Ishikawa (cell line): ENCODE data around the gene PZP.

Source experiments
- CEBPB ChIP-seq: IDR thresholded peaks from 2 replicates; pipeline ENCODE4 v1.6.1; 2012
- EP300 ChIP-seq: IDR thresholded peaks from 2 replicates; pipeline ENCODE4 v1.6.1; 2012; ENCODE audit warnings: borderline replicate concordance
- FOXM1 ChIP-seq: IDR thresholded peaks from 2 replicates; pipeline ENCODE4 v1.6.1; 2012; ENCODE audit warnings: low read depth, borderline replicate concordance
- MAX ChIP-seq: IDR thresholded peaks from 2 replicates; pipeline ENCODE4 v1.6.1; 2012
- NFIC ChIP-seq: IDR thresholded peaks from 2 replicates; pipeline ENCODE4 v1.6.1; 2012
- RAD21 ChIP-seq: IDR thresholded peaks from 2 replicates; pipeline ENCODE4 v1.6.1; 2012; ENCODE audit warnings: low read depth
- TAF1 ChIP-seq: IDR thresholded peaks from 2 replicates; pipeline ENCODE4 v1.6.1; 2012; ENCODE audit warnings: low read depth, mild to moderate bottlenecking
- USF1 ChIP-seq: IDR thresholded peaks from 2 replicates; pipeline ENCODE4 v1.6.1; 2012

PZP gene

GRCh38 chr12:9099552-9100190 lies 108.5 kb downstream of the PZP start:
- TF ChIP-seq EP300 (no peak), FOXM1 (no peak), CEBPB (no peak), USF1 (no peak), NFIC (no peak), MAX (no peak), RAD21 (no peak), TAF1 (no peak)
